ENCODE results near the gene HS3ST3A1. TPM values are rescaled to one million over a fixed set of nuclear protein-coding genes. Genes with fewer than 3 reads are reported as not detected.

Gene HS3ST3A1
- total RNA-seq, 2 donors from 2014 or later = not detected

- TF ChIP-seq CTCF (IDR thresholded peaks at IDR 0.05) = no peak
- TF ChIP-seq POLR2A (IDR thresholded peaks at IDR 0.05) = no peak
- intact Hi-C loops (cut with DNase I) = no loop called here
- Histone ChIP-seq H3K36me3 (replicated peaks in 1 of 2; ENCODE audit: insufficient read depth in 1 of 2, low read depth in 2 of 2) (no peaks in the 10 kb centered on the region), H3K4me1 (no peaks in the 10 kb centered on the region), H3K4me3 (no peak overlapping the region), H3K27ac (no peak overlapping the region), H3K9me3 (peaks cover 0 to 12% (median 0%) of the 10 kb centered on the region in 3 donors), H3K27me3 (no peaks in the 10 kb centered on the region)
- WGBS, 2 donors = 79 to 87% methylated on average over 3 of the region's 3 CpGs
- ATAC-seq = no peak
- no peak for DNase-seq
Observed at GRCh38 chr17:13485327-13485726, 116.4 kb downstream of the HS3ST3A1 start.

GRCh38 chr17:13484020-13484419 is 117.7 kb downstream of the HS3ST3A1 start:
- 78 to 86% methylated on average over 4 of the region's 4 CpGs for WGBS, 2 donors
- TF ChIP-seq POLR2A (IDR thresholded peaks at IDR 0.05) = no peak
- TF ChIP-seq CTCF (IDR thresholded peaks at IDR 0.05) = no peak
- no peak for ATAC-seq
- Histone ChIP-seq H3K4me3 (no peak overlapping the region), H3K27me3 (no peaks in the 10 kb centered on the region), H3K9me3 (peaks cover 0 to 19% (median 0%) of the 10 kb centered on the region in 3 donors), H3K4me1 (no peaks in the 10 kb centered on the region), H3K36me3 (replicated peaks in 1 of 2; ENCODE audit: insufficient read depth in 1 of 2, low read depth in 2 of 2) (no peaks in the 10 kb centered on the region), H3K27ac (no peak overlapping the region)
- intact Hi-C loops (cut with DNase I) = no loop called here
- no peak for DNase-seq

GRCh38 chr17:13480877-13481276 is 120.9 kb downstream of the HS3ST3A1 start:
- intact Hi-C loops (cut with DNase I) = no loop called here
- no peak overlapping the region for H3K27ac ChIP-seq
- H3K36me3 ChIP-seq (replicated peaks in 1 of 2; ENCODE audit: insufficient read depth in 1 of 2, low read depth in 2 of 2) = no peaks in the 10 kb centered on the region
- no peak for TF ChIP-seq POLR2A (IDR thresholded peaks at IDR 0.05)
- no peak for TF ChIP-seq CTCF (IDR thresholded peaks at IDR 0.05)
- DNase-seq = no peak
- no peak for ATAC-seq
- no peak overlapping the region for H3K4me3 ChIP-seq
- no peaks in the 10 kb centered on the region for H3K4me1 ChIP-seq
- H3K9me3 ChIP-seq = peaks cover 0 to 19% (median 0%) of the 10 kb centered on the region in 3 donors
- H3K27me3 ChIP-seq = no peaks in the 10 kb centered on the region

GRCh38 chr17:13478326-13478830 is 123.4 kb downstream of the HS3ST3A1 start:
- 43 to 50% methylated on average over 2 of the region's 2 CpGs for WGBS, 2 donors
- no peak for ATAC-seq
- no peak overlapping the region for H3K4me3 ChIP-seq
- H3K9me3 ChIP-seq = peaks cover 0 to 19% (median 0%) of the 10 kb centered on the region in 3 donors
- no peaks in the 10 kb centered on the region for H3K4me1 ChIP-seq
- no peak overlapping the region for H3K27ac ChIP-seq
- DNase-seq = no peak
- H3K27me3 ChIP-seq = no peaks in the 10 kb centered on the region
- intact Hi-C loops (cut with DNase I) = no loop called here
- H3K36me3 ChIP-seq (replicated peaks in 1 of 2; ENCODE audit: insufficient read depth in 1 of 2, low read depth in 2 of 2) = no peaks in the 10 kb centered on the region
- TF ChIP-seq POLR2A (IDR thresholded peaks at IDR 0.05) (no peak), CTCF (IDR thresholded peaks at IDR 0.05) (no peak)

- Histone ChIP-seq H3K9me3 (peaks cover 0 to 19% (median 0%) of the 10 kb centered on the region in 3 donors), H3K27me3 (no peaks in the 10 kb centered on the region), H3K4me3 (no peak overlapping the region), H3K27ac (no peak overlapping the region), H3K4me1 (no peaks in the 10 kb centered on the region), H3K36me3 (replicated peaks in 1 of 2; ENCODE audit: insufficient read depth in 1 of 2, low read depth in 2 of 2) (no peaks in the 10 kb centered on the region)
- ATAC-seq = no peak
- intact Hi-C loops (cut with DNase I) = no loop called here
- TF ChIP-seq POLR2A (IDR thresholded peaks at IDR 0.05) = no peak
- TF ChIP-seq CTCF (IDR thresholded peaks at IDR 0.05) = no peak
- no peak for DNase-seq
Observed at GRCh38 chr17:13477180-13477611, 124.5 kb downstream of the HS3ST3A1 start.

Data from body of pancreas (tissue), 4 donors.